GM23338 (cell line): ENCODE measurements around the gene PRPF18. TPM values are rescaled to one million over a fixed set of nuclear protein-coding genes. Genes with fewer than 3 reads are reported as not detected.
A peak's percentile ranks its signal among the peaks of the same experiment; 100 is the strongest.

Experiments used
- ATAC-seq: fragments of 200-7000 bp; cut with Tn5 transposase; 3 replicates; pipeline ENCODE4 v1.9.1; 2020
- DNase-seq: peaks from one replicate; pipeline ENCODE4 v3.0.0-alpha.2; 2015; ENCODE audit warnings: low spot score
- H2AFZ ChIP-seq: fragments of 200-600 bp; sonication (generic); 2 replicates; pipeline ENCODE4 v1.8.0; 2016; ENCODE audit warnings: antibody characterized with exemption, mild to moderate bottlenecking, moderate library complexity
- H3F3A ChIP-seq: fragments of 200-600 bp; sonication (generic); replicated peaks from 2 replicates; pipeline ENCODE4 v1.8.0; 2017; ENCODE audit warnings: antibody characterized with exemption, mixed run types, low read depth
- H3K27ac ChIP-seq: fragments of 200-600 bp; sonication (generic); 2 replicates; pipeline ENCODE4 v1.6.1; 2016; ENCODE audit warnings: low read depth
- H3K27me3 ChIP-seq: fragments of 200-600 bp; sonication (generic); 2 replicates; pipeline ENCODE4 v1.8.0; 2016; ENCODE audit warnings: mild to moderate bottlenecking, mixed run types, moderate library complexity; ENCODE audit not compliant: insufficient read depth
- H3K36me3 ChIP-seq: fragments of 200-600 bp; sonication (generic); 2 replicates; pipeline ENCODE4 v1.8.0; 2016; ENCODE audit warnings: mild to moderate bottlenecking; ENCODE audit not compliant: insufficient read depth
- H3K4me1 ChIP-seq: fragments of 200-600 bp; sonication (generic); 2 replicates; pipeline ENCODE4 v1.8.0; 2016; ENCODE audit warnings: mild to moderate bottlenecking, moderate library complexity; ENCODE audit not compliant: insufficient read depth
- H3K4me2 ChIP-seq: fragments of 200-600 bp; sonication (generic); 2 replicates; pipeline ENCODE4 v1.7.1; 2017; ENCODE audit warnings: mixed run types
- H3K4me3 ChIP-seq: fragments of 200-600 bp; sonication (generic); 2 replicates; pipeline ENCODE4 v1.6.1; 2016; ENCODE audit warnings: mixed run types
- H3K79me2 ChIP-seq: fragments of 200-600 bp; sonication (generic); replicated peaks from 2 replicates; pipeline ENCODE4 v1.8.0; 2017; ENCODE audit warnings: mild to moderate bottlenecking; ENCODE audit not compliant: insufficient read depth
- H3K9me2 ChIP-seq: fragments of 200-600 bp; sonication (generic); 2 replicates; pipeline ENCODE4 v1.8.0; 2017; ENCODE audit not compliant: insufficient read depth
- H4K20me1 ChIP-seq: fragments of 200-600 bp; sonication (generic); replicated peaks from 2 replicates; pipeline ENCODE4 v1.8.0; 2017; ENCODE audit warnings: mild to moderate bottlenecking; ENCODE audit not compliant: insufficient read depth
- H3K27ac Mint-ChIP-seq: 2 replicates; pipeline ENCODE4 v1.8.0; 2020; ENCODE audit warnings: inconsistent platforms, mild to moderate bottlenecking, moderate library complexity, mixed read lengths
- H3K27me3 Mint-ChIP-seq: 3 replicates; pipeline ENCODE4 v1.8.0; 2022; ENCODE audit warnings: low read depth, mild to moderate bottlenecking, moderate library complexity, mixed read lengths, inconsistent platforms; ENCODE audit not compliant: insufficient read depth, poor library complexity
- H3K36me3 Mint-ChIP-seq: 3 replicates; pipeline ENCODE4 v1.8.0; 2021; ENCODE audit warnings: low read depth, mild to moderate bottlenecking, inconsistent platforms, moderate library complexity, mixed read lengths
- H3K4me1 Mint-ChIP-seq: 3 replicates; pipeline ENCODE4 v1.8.0; 2020; ENCODE audit warnings: mild to moderate bottlenecking, inconsistent platforms, mixed read lengths
- H3K4me3 Mint-ChIP-seq: 3 replicates; pipeline ENCODE4 v1.8.0; 2021; ENCODE audit warnings: moderate library complexity, mild to moderate bottlenecking, inconsistent platforms, mixed read lengths
- H3K9me3 Mint-ChIP-seq: 3 replicates; pipeline ENCODE4 v1.8.0; 2020; ENCODE audit warnings: moderate library complexity, mild to moderate bottlenecking, inconsistent platforms, mixed read lengths
- CREB1 ChIP-seq: fragments of 250-450 bp; sonication (Bioruptor Pico); IDR thresholded peaks from 2 replicates; pipeline ENCODE4 v1.5.0; 2020; ENCODE audit warnings: low read depth, mild to moderate bottlenecking, moderate library complexity
- EZH2 ChIP-seq: fragments of 200-600 bp; sonication (generic); IDR thresholded peaks from one replicate; pipeline ENCODE4 v1.8.0; 2017; ENCODE audit warnings: antibody characterized with exemption, mild to moderate bottlenecking, low read depth; ENCODE audit not compliant: unreplicated experiment
- EZH2phosphoT487 ChIP-seq: fragments of 200-600 bp; sonication (generic); IDR thresholded peaks from one replicate; pipeline ENCODE4 v1.8.1; 2018; ENCODE audit warnings: antibody characterized with exemption; ENCODE audit not compliant: unreplicated experiment
- JUNB ChIP-seq: IDR thresholded peaks from one replicate; pipeline ENCODE4 v1.6.1; 2016; ENCODE audit warnings: antibody characterized with exemption; ENCODE audit not compliant: unreplicated experiment
- NANOG ChIP-seq: IDR thresholded peaks from 2 replicates; pipeline ENCODE4 v1.6.1; 2016; ENCODE audit warnings: antibody characterized with exemption, borderline replicate concordance
- POLR2AphosphoS5 ChIP-seq: IDR thresholded peaks from 2 replicates; pipeline ENCODE4 v1.6.1; 2016; ENCODE audit warnings: antibody characterized with exemption, low read depth
- STAT1 ChIP-seq: IDR thresholded peaks from one replicate; pipeline ENCODE4 v1.6.1; 2016; ENCODE audit warnings: antibody characterized with exemption; ENCODE audit not compliant: unreplicated experiment
- ZNF114 ChIP-seq: fragments of 250-450 bp; sonication (Bioruptor Pico); IDR thresholded peaks from 2 replicates; pipeline ENCODE4 v1.5.0; 2020; ENCODE audit warnings: mild to moderate bottlenecking, moderate library complexity
- ZNF331 ChIP-seq: fragments of 250-450 bp; sonication (Bioruptor Pico); IDR thresholded peaks from 2 replicates; pipeline ENCODE4 v1.5.0; 2020; ENCODE audit warnings: low read depth, mild to moderate bottlenecking, moderate library complexity
- polyA plus RNA-seq: library from polyadenylated mRNA; unstranded; fragments of >200 nt; fragmentation: Nextera tagmentation; extraction: Ambion mirVana; gene quantifications from 2 replicates; pipeline ENCODE4 v1.2.1, GENCODE V29; 2016
- total RNA-seq: library from RNA; depleted of rRNA; stranded (reverse); fragments of >200 nt; shearing (Covaris generic); gene quantifications from 2 replicates; pipeline ENCODE4 v1.2.3, GENCODE V29; 2014
- TF ChIP-seq, protein P1 (sequence below): fragments of 250-450 bp; sonication (Bioruptor Pico); IDR thresholded peaks from 2 replicates; pipeline ENCODE4 v1.5.0; 2020; ENCODE audit warnings: mild to moderate bottlenecking, moderate library complexity
- TF ChIP-seq, protein P2 (sequence below): IDR thresholded peaks from one replicate; pipeline ENCODE4 v1.6.1; 2018; ENCODE audit warnings: antibody characterized with exemption; ENCODE audit not compliant: unreplicated experiment
- TF ChIP-seq, protein P3 (sequence below), 2 experiments: fragments of 200-600 bp in 1 of 2; sonication (generic) in 1 of 2; conservative IDR thresholded peaks; 2 replicates each; pipeline versions ENCODE4 v1.5.1 to v1.6.1; 2016 to 2017; ENCODE audit warnings: antibody characterized with exemption in 2 of 2, low read depth in 2 of 2, mild to moderate bottlenecking in 2 of 2, moderate library complexity in 1 of 2
- TF ChIP-seq, protein P4 (sequence below): IDR thresholded peaks from 2 replicates; pipeline ENCODE4 v1.6.1; 2016; ENCODE audit warnings: antibody characterized with exemption

PRPF18 gene
- total and polyA plus RNA-seq, 2 experiments from 2014 or later = 15.1 to 17.2 TPM

DNA sequence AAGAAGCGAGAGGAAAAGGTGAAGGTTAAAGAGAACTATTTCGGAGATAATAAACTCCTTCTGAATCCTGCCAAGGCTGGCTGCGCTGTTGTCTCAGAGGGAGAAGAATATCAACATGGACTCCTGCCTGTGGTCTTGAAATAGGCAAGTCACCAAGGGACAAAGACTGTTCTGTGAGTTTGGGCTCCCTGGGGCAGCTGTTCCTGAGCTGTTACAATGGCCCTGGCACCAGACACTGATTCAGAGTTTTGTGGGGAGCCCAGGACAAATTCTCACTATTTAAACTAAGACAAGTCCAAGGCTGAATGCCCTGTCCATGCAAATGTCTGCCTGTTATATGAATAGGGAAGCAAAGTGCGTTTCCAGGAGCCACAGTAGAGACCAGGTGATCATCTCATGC is 81.4 kb downstream of the PRPF18 start:
- no peak for DNase-seq
- Mint-ChIP-seq H3K4me1 (peaks cover 20% of the 10 kb centered on the region), H3K27me3 (peaks cover 8% of the 10 kb centered on the region), H3K4me3 (no peak overlapping the region), H3K36me3 (peaks cover 42% of the 10 kb centered on the region), H3K9me3 (no peaks in the 10 kb centered on the region), H3K27ac (0 out of 2 replicates have a peak overlapping the region, but pooled peaks have one; percentile 30)
- Histone ChIP-seq H3F3A (no peaks in the 10 kb centered on the region), H3K79me2 (no peaks in the 10 kb centered on the region), H3K9me2 (no peaks in the 10 kb centered on the region), H2AFZ (no peak overlapping the region), H3K36me3 (0 out of 2 replicates have a peak, but pooled peaks cover 8% of the 10 kb centered on the region), H3K4me1 (peaks cover 13% of the 10 kb centered on the region), H3K4me3 (no peak overlapping the region), H3K4me2 (no peak overlapping the region), H4K20me1 (no peaks in the 10 kb centered on the region), H3K27me3 (no peaks in the 10 kb centered on the region), H3K27ac (0 out of 2 replicates have a peak overlapping the region, but pooled peaks have one; percentile 19)
- ATAC-seq = no peak
- TF ChIP-seq, protein P1, sequence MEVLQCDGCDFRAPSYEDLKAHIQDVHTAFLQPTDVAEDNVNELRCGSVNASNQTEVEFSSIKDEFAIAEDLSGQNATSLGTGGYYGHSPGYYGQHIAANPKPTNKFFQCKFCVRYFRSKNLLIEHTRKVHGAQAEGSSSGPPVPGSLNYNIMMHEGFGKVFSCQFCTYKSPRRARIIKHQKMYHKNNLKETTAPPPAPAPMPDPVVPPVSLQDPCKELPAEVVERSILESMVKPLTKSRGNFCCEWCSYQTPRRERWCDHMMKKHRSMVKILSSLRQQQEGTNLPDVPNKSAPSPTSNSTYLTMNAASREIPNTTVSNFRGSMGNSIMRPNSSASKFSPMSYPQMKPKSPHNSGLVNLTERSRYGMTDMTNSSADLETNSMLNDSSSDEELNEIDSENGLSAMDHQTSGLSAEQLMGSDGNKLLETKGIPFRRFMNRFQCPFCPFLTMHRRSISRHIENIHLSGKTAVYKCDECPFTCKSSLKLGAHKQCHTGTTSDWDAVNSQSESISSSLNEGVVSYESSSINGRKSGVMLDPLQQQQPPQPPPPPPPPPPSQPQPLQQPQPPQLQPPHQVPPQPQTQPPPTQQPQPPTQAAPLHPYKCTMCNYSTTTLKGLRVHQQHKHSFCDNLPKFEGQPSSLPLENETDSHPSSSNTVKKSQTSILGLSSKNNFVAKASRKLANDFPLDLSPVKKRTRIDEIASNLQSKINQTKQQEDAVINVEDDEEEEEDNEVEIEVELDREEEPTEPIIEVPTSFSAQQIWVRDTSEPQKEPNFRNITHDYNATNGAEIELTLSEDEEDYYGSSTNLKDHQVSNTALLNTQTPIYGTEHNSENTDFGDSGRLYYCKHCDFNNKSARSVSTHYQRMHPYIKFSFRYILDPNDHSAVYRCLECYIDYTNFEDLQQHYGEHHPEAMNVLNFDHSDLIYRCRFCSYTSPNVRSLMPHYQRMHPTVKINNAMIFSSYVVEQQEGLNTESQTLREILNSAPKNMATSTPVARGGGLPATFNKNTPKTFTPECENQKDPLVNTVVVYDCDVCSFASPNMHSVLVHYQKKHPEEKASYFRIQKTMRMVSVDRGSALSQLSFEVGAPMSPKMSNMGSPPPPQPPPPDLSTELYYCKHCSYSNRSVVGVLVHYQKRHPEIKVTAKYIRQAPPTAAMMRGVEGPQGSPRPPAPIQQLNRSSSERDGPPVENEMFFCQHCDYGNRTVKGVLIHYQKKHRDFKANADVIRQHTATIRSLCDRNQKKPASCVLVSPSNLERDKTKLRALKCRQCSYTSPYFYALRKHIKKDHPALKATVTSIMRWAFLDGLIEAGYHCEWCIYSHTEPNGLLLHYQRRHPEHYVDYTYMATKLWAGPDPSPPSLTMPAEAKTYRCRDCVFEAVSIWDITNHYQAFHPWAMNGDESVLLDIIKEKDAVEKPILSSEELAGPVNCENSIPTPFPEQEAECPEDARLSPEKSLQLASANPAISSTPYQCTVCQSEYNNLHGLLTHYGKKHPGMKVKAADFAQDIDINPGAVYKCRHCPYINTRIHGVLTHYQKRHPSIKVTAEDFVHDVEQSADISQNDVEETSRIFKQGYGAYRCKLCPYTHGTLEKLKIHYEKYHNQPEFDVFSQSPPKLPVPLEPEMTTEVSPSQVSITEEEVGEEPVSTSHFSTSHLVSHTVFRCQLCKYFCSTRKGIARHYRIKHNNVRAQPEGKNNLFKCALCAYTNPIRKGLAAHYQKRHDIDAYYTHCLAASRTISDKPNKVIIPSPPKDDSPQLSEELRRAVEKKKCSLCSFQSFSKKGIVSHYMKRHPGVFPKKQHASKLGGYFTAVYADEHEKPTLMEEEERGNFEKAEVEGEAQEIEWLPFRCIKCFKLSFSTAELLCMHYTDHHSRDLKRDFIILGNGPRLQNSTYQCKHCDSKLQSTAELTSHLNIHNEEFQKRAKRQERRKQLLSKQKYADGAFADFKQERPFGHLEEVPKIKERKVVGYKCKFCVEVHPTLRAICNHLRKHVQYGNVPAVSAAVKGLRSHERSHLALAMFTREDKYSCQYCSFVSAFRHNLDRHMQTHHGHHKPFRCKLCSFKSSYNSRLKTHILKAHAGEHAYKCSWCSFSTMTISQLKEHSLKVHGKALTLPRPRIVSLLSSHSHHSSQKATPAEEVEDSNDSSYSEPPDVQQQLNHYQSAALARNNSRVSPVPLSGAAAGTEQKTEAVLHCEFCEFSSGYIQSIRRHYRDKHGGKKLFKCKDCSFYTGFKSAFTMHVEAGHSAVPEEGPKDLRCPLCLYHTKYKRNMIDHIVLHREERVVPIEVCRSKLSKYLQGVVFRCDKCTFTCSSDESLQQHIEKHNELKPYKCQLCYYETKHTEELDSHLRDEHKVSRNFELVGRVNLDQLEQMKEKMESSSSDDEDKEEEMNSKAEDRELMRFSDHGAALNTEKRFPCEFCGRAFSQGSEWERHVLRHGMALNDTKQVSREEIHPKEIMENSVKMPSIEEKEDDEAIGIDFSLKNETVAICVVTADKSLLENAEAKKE (CRISPR knock-in tag) = no peak
- TF ChIP-seq, protein P2, sequence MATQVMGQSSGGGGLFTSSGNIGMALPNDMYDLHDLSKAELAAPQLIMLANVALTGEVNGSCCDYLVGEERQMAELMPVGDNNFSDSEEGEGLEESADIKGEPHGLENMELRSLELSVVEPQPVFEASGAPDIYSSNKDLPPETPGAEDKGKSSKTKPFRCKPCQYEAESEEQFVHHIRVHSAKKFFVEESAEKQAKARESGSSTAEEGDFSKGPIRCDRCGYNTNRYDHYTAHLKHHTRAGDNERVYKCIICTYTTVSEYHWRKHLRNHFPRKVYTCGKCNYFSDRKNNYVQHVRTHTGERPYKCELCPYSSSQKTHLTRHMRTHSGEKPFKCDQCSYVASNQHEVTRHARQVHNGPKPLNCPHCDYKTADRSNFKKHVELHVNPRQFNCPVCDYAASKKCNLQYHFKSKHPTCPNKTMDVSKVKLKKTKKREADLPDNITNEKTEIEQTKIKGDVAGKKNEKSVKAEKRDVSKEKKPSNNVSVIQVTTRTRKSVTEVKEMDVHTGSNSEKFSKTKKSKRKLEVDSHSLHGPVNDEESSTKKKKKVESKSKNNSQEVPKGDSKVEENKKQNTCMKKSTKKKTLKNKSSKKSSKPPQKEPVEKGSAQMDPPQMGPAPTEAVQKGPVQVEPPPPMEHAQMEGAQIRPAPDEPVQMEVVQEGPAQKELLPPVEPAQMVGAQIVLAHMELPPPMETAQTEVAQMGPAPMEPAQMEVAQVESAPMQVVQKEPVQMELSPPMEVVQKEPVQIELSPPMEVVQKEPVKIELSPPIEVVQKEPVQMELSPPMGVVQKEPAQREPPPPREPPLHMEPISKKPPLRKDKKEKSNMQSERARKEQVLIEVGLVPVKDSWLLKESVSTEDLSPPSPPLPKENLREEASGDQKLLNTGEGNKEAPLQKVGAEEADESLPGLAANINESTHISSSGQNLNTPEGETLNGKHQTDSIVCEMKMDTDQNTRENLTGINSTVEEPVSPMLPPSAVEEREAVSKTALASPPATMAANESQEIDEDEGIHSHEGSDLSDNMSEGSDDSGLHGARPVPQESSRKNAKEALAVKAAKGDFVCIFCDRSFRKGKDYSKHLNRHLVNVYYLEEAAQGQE = no peak
- TF ChIP-seq NANOG = no peak
- no peak for TF ChIP-seq EZH2phosphoT487
- TF ChIP-seq STAT1 = no peak
- TF ChIP-seq EZH2 = no peak
- no peak for TF ChIP-seq ZNF114 (CRISPR knock-in tag)
- no peak for TF ChIP-seq ZNF331 (CRISPR knock-in tag)
- TF ChIP-seq, protein P3, sequence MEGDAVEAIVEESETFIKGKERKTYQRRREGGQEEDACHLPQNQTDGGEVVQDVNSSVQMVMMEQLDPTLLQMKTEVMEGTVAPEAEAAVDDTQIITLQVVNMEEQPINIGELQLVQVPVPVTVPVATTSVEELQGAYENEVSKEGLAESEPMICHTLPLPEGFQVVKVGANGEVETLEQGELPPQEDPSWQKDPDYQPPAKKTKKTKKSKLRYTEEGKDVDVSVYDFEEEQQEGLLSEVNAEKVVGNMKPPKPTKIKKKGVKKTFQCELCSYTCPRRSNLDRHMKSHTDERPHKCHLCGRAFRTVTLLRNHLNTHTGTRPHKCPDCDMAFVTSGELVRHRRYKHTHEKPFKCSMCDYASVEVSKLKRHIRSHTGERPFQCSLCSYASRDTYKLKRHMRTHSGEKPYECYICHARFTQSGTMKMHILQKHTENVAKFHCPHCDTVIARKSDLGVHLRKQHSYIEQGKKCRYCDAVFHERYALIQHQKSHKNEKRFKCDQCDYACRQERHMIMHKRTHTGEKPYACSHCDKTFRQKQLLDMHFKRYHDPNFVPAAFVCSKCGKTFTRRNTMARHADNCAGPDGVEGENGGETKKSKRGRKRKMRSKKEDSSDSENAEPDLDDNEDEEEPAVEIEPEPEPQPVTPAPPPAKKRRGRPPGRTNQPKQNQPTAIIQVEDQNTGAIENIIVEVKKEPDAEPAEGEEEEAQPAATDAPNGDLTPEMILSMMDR (conservative IDR thresholded peaks at IDR 0.05; ENCODE audit: low read depth in 2 of 2) = no peak
- TF ChIP-seq JUNB = no peak
- no peak for TF ChIP-seq CREB1
- no peak for TF ChIP-seq POLR2AphosphoS5
- TF ChIP-seq, protein P4, sequence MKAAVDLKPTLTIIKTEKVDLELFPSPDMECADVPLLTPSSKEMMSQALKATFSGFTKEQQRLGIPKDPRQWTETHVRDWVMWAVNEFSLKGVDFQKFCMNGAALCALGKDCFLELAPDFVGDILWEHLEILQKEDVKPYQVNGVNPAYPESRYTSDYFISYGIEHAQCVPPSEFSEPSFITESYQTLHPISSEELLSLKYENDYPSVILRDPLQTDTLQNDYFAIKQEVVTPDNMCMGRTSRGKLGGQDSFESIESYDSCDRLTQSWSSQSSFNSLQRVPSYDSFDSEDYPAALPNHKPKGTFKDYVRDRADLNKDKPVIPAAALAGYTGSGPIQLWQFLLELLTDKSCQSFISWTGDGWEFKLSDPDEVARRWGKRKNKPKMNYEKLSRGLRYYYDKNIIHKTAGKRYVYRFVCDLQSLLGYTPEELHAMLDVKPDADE = no peak
